Cortex of kidney (tissue), 1 donor: ENCODE results near the gene SPACA5B.
"Not testable (repeated sequence)": the region's sequence is repeated elsewhere in the genome, so short reads cannot be mapped to it uniquely, and the experiment has no call there.

Source experiments
- DNase-seq: peaks from one replicate; lab custom pipeline; 2025; lab: John Stamatoyannopoulos, UW

The SPACA5B gene

GRCh38 chrX:48130326-48130725, at the start of gene SPACA5B:
TSS of gene SPACA5B (plus strand) at chrX:48130626. CDS start at chrX:48130688, 62 bp downstream.
- DNase-seq: not testable (repeated sequence)

- DNase-seq: no peak
Observed at GRCh38 chrX:48083212-48083611, 47.2 kb upstream of the SPACA5B start.

- DNase-seq: no peak
Observed at GRCh38 chrX:48083706-48084105, 46.7 kb upstream of the SPACA5B start.

- no peak for DNase-seq
Observed at GRCh38 chrX:48086082-48086481, 44.3 kb upstream of the SPACA5B start.

- DNase-seq: no peak
Observed at GRCh38 chrX:48090123-48090522, 40.3 kb upstream of the SPACA5B start.

- not testable (repeated sequence) for DNase-seq
Observed at GRCh38 chrX:48092558-48092957, 37.9 kb upstream of the SPACA5B start.

- DNase-seq: no peak
Observed at GRCh38 chrX:48101443-48101842, 29.0 kb upstream of the SPACA5B start.

GRCh38 chrX:48102874-48103374, 27.5 kb upstream of the SPACA5B start:
- DNase-seq: no peak

- no peak for DNase-seq
Observed at GRCh38 chrX:48107717-48108116, 22.7 kb upstream of the SPACA5B start.

- DNase-seq: not testable (repeated sequence)
Observed at GRCh38 chrX:48125286-48125685, 5.1 kb upstream of the SPACA5B start.

GRCh38 chrX:48132308-48132844, 1.9 kb downstream of the SPACA5B start:
- DNase-seq: not testable (repeated sequence)

- DNase-seq: not testable (repeated sequence)
Observed at GRCh38 chrX:48139076-48139475, 8.7 kb downstream of the SPACA5B start.

GRCh38 chrX:48141810-48142508, 11.5 kb downstream of the SPACA5B start:
- DNase-seq: not testable (repeated sequence)

- not testable (repeated sequence) for DNase-seq
Observed at GRCh38 chrX:48142697-48143096, 12.3 kb downstream of the SPACA5B start.

GRCh38 chrX:48153769-48154168, 23.3 kb downstream of the SPACA5B start:
- no peak for DNase-seq

- no peak for DNase-seq
Observed at GRCh38 chrX:48154796-48155195, 24.4 kb downstream of the SPACA5B start.

- no peak for DNase-seq
Observed at GRCh38 chrX:48156014-48156413, 25.6 kb downstream of the SPACA5B start.

- DNase-seq: no peak
Observed at GRCh38 chrX:48165241-48165640, 34.8 kb downstream of the SPACA5B start.

GRCh38 chrX:48166322-48166721, 35.9 kb downstream of the SPACA5B start:
- not testable (repeated sequence) for DNase-seq

- no peak for DNase-seq
Observed at GRCh38 chrX:48179691-48180090, 49.3 kb downstream of the SPACA5B start.

GRCh38 chrX:48180811-48181210, 50.4 kb downstream of the SPACA5B start:
- no peak for DNase-seq

- DNase-seq: not testable (repeated sequence)
Observed at GRCh38 chrX:48181882-48182281, 51.5 kb downstream of the SPACA5B start.
